HepG2 (cell line): ENCODE data around the gene AGBL1. TPM values are rescaled to one million over a fixed set of nuclear protein-coding genes. Genes with fewer than 3 reads are reported as not detected.

Experiments used
- ATAC-seq: fragments of 200-7000 bp; cut with Tn5 transposase; 3 replicates; pipeline ENCODE4 v1.9.1; 2020; ENCODE audit warnings: mild to moderate bottlenecking, moderate library complexity
- BruUV-seq: library from RNA; stranded (reverse); fragments of 400-500 nt; replicated peaks from 2 replicates; lab custom pipeline; 2021; lab: Mats Ljungman, UMichigan
- CTCF ChIA-PET: fragments of 300-600 bp; formaldehyde crosslinking; extraction: SDS; loops from one replicate; lab custom pipeline; 2021; ENCODE audit warnings: low total read pairs, inconsistent platforms, low intra/inter-chr PET ratio; lab: Yijun Ruan, JAX
- POLR2A ChIA-PET: fragments of 350-600 bp; sonication (Branson Sonifier 250); formaldehyde crosslinking; loops from one replicate; lab custom pipeline; 2020; ENCODE audit warnings: antibody characterized with exemption, inconsistent platforms; lab: Yijun Ruan, JAX
- DNase-seq: peaks from one replicate; pipeline ENCODE4 v3.0.0-alpha.2; 2015; ENCODE audit warnings: low spot score
- FAIRE-seq: peaks from 3 replicates; lab custom pipeline; 2011; peaks lifted over from hg19 to GRCh38; lab: Jason Lieb, UNC
- H2AFZ ChIP-seq: one replicate; pipeline ENCODE4 v1.6.1; 2011; ENCODE audit warnings: low read length, inconsistent platforms
- H3K27ac ChIP-seq: fragments of 300-600 bp; 3 replicates; pipeline ENCODE4 v1.8.0; 2011; ENCODE audit warnings: mixed run types, mild to moderate bottlenecking, mixed read lengths, low read length, inconsistent platforms; ENCODE audit not compliant: insufficient read depth; ENCODE audit errors: extremely low read length
- H3K27me3 ChIP-seq, 2 experiments: fragments of 200-600 bp in 1 of 2; 2 replicates in 1 of 2; 3 replicates in 1 of 2; pipeline versions ENCODE4 v1.6.0 to v1.8.0; 2011; ENCODE audit warnings: low read length in 2 of 2, mild to moderate bottlenecking in 2 of 2, moderate library complexity in 2 of 2, inconsistent platforms in 1 of 2; ENCODE audit not compliant: insufficient read depth in 2 of 2, control insufficient read depth in 1 of 2
- H3K36me3 ChIP-seq, 2 experiments: fragments of 200-600 bp in 1 of 2; replicated peaks in 1 of 2; 2 replicates in 1 of 2; 3 replicates in 1 of 2; pipeline versions ENCODE4 v1.5.1 to v1.8.0; 2011; ENCODE audit warnings: low read length in 2 of 2, inconsistent platforms in 1 of 2; ENCODE audit not compliant: insufficient read depth in 2 of 2, control insufficient read depth in 1 of 2
- H3K4me1 ChIP-seq: 2 replicates; pipeline ENCODE4 v1.5.1; 2012; ENCODE audit warnings: low read length, inconsistent platforms; ENCODE audit not compliant: insufficient read depth
- H3K4me2 ChIP-seq: 2 replicates; pipeline ENCODE4 v1.6.0; 2011; ENCODE audit warnings: low read depth, low read length, inconsistent platforms
- H3K4me3 ChIP-seq, 3 experiments: fragments of 200-600 bp in 1 of 3; sonication (generic), shearing (Covaris generic) in 1 of 3; replicated peaks in 1 of 3; 2 replicates each; pipeline ENCODE4 v1.5.1; 2011 to 2016; ENCODE audit warnings: low read length in 3 of 3, inconsistent platforms in 2 of 3, low read depth in 2 of 3, mild to moderate bottlenecking in 2 of 3, control low read depth in 1 of 3, mixed read lengths in 1 of 3; ENCODE audit not compliant: insufficient read depth in 1 of 3
- H3K79me2 ChIP-seq: one replicate; pipeline ENCODE4 v1.6.1; 2011; ENCODE audit warnings: low read length, inconsistent platforms; ENCODE audit not compliant: insufficient read depth
- H3K9ac ChIP-seq: 2 replicates; pipeline ENCODE4 v1.6.0; 2011; ENCODE audit warnings: mild to moderate bottlenecking, low read depth, low read length, inconsistent platforms; ENCODE audit not compliant: insufficient read depth
- H3K9me3 ChIP-seq: 2 replicates; pipeline ENCODE4 v1.5.1; 2012; ENCODE audit warnings: mild to moderate bottlenecking, low read length
- H4K20me1 ChIP-seq: 2 replicates; pipeline ENCODE4 v1.6.0; 2011; ENCODE audit warnings: inconsistent platforms, mild to moderate bottlenecking, low read length, moderate library complexity; ENCODE audit not compliant: insufficient read depth
- BRF2 ChIP-seq: sonication (generic); formaldehyde crosslinking; IDR thresholded peaks from 2 replicates; pipeline ENCODE4 v1.8.1; 2022; ENCODE audit warnings: mild to moderate bottlenecking, missing genetic modification reagents
- ERF ChIP-seq: IDR thresholded peaks from 2 replicates; pipeline ENCODE4 v1.6.1; 2018; ENCODE audit warnings: missing biosample characterization, missing genetic modification reagents
- FOXC1 ChIP-seq: sonication (generic); formaldehyde crosslinking; IDR thresholded peaks from 2 replicates; pipeline ENCODE4 v1.8.0; 2022; ENCODE audit warnings: mild to moderate bottlenecking, missing genetic modification reagents, borderline replicate concordance
- HOXA9 ChIP-seq: sonication (generic); formaldehyde crosslinking; IDR thresholded peaks from 2 replicates; pipeline ENCODE4 v1.8.1; 2022; ENCODE audit warnings: missing genetic modification reagents, mild to moderate bottlenecking, moderate library complexity, borderline replicate concordance
- IKZF4 ChIP-seq: sonication (generic); formaldehyde crosslinking; IDR thresholded peaks from 2 replicates; pipeline ENCODE4 v1.5.1; 2020; ENCODE audit warnings: borderline replicate concordance, mild to moderate bottlenecking, low read depth, missing genetic modification reagents; ENCODE audit errors: not compliant biosample characterization
- LRRFIP1 ChIP-seq: sonication (generic); formaldehyde crosslinking; conservative IDR thresholded peaks from 2 replicates; pipeline ENCODE4 v1.4.0; 2020; ENCODE audit warnings: missing genetic modification reagents
- PATZ1 ChIP-seq: sonication (generic); formaldehyde crosslinking; IDR thresholded peaks from 2 replicates; pipeline ENCODE4 v1.4.0; 2020; ENCODE audit warnings: missing genetic modification reagents
- PCBP2 ChIP-seq: fragments of 200-400 bp; formaldehyde crosslinking; optimal IDR thresholded peaks from 2 replicates; pipeline ENCODE3; 2018; ENCODE audit warnings: low read length, low read depth; ENCODE audit not compliant: poor library complexity, severe bottlenecking
- PRMT3 ChIP-seq: sonication (generic); formaldehyde crosslinking; IDR thresholded peaks from 2 replicates; pipeline ENCODE4 v1.8.1; 2022; ENCODE audit warnings: low read depth, mild to moderate bottlenecking, moderate library complexity, missing genetic modification reagents, borderline replicate concordance
- SAP130 ChIP-seq: IDR thresholded peaks from 2 replicates; pipeline ENCODE4 v1.6.1; 2016; ENCODE audit warnings: low read depth
- ZNF282 ChIP-seq: fragments of 450-650 bp; IDR thresholded peaks from 2 replicates; pipeline ENCODE4 v1.6.1; 2018; ENCODE audit not compliant: partially characterized antibody
- in situ Hi-C: cut with HindIII; loops from 2 replicates; pipeline ENCODE4 v1.10.0; 2017; ENCODE audit warnings: low pct_unique_long_range_greater_than_20kb; ENCODE audit not compliant: extremely low pct_ligation_motif_present
- intact Hi-C: fragments of 100-400 bp; cut with micrococcal nuclease; formaldehyde crosslinking; loops from one replicate; pipeline ENCODE4 v1.10.0; 2022; ENCODE audit not compliant: unreplicated experiment
- polyA plus RNA-seq, 8 experiments: library from polyadenylated mRNA; depleted of rRNA in 3 of 8; stranded (reverse) in 7 of 8; unstranded in 1 of 8; fragments of >200 nt; fragmentation: Illumina TruSeq in 4 of 8; extraction: Trizol in 4 of 8; gene quantifications; 2 replicates each; pipeline versions ENCODE4 v1.2.1 to v1.2.3, GENCODE V29; 2011 to 2016; ENCODE audit warnings: low read depth in 4 of 8, missing spikeins in 1 of 8, mixed read lengths in 1 of 8; ENCODE audit not compliant: insufficient read depth in 1 of 8
- total RNA-seq, 5 experiments: library from RNA; depleted of rRNA; stranded (reverse); fragments of >200 nt; fragmentation: Illumina TruSeq; extraction: Trizol; gene quantifications; 2 replicates each; pipeline ENCODE4 v1.2.3, GENCODE V29; 2016; ENCODE audit warnings: low read depth in 1 of 5

Gene AGBL1
- total and polyA plus RNA-seq, 2 of the 13 experiments (the other 11 are each of a cell fraction or from before 2014, with no cell fraction given): 0.01 TPM; not detected in 1

- H4K20me1 ChIP-seq: no peaks in the 10 kb centered on the region
- TF ChIP-seq IKZF4: no peak
- TF ChIP-seq LRRFIP1 (CRISPR knock-in tag): no peak
- TF ChIP-seq PCBP2: no peak
- no peak for TF ChIP-seq FOXC1 (CRISPR knock-in tag)
- TF ChIP-seq PATZ1 (CRISPR knock-in tag): no peak
- no peak for TF ChIP-seq ERF (CRISPR knock-in tag)
- TF ChIP-seq BRF2 (CRISPR knock-in tag): no peak
- no peak for TF ChIP-seq HOXA9 (CRISPR knock-in tag)
- TF ChIP-seq SAP130 (CRISPR knock-in tag): no peak
- no peak for TF ChIP-seq ZNF282
- TF ChIP-seq PRMT3: no peak
- TF ChIP-seq, all 625 proteins: peak for 0
- Histone ChIP-seq H3K27ac (no peak overlapping the region), H3K79me2 (no peaks in the 10 kb centered on the region), H3K9ac (no peak overlapping the region), H3K4me2 (no peak overlapping the region), H3K4me3 (no peak overlapping the region), H3K9me3 (peaks cover 75% of the 10 kb centered on the region), H3K27me3 (no peaks in the 10 kb centered on the region), H2AFZ (no peak overlapping the region), H3K36me3 (no peaks in the 10 kb centered on the region), H3K4me1 (no peaks in the 10 kb centered on the region)
- ChIA-PET POLR2A (no interaction called here), CTCF (no interaction called here)
- no TSS peak for BruUV-seq
- DNase-seq (no peak), ATAC-seq (no peak), FAIRE-seq (no peak)
- intact Hi-C loops (loop anchor here (10.0 kb wide), 1 partner anchor 644 kb away; no protein-coding TSS in a partner anchor), in situ Hi-C loops (no loop called here)
These were observed 569.6 kb downstream of the AGBL1 start for GRCh38 chr15:86649277-86649676.
